Heart left ventricle (tissue), 13 donors: ENCODE measurements around the gene MMP24OS.

Experiments
- POLR2A ChIP-seq, 2 donors: fragments of 450-650 bp; IDR thresholded peaks; one replicate each; pipeline ENCODE4 v1.6.1; 2017; ENCODE audit warnings: antibody characterized with exemption in 2 of 2, mild to moderate bottlenecking in 2 of 2, moderate library complexity in 2 of 2
- TF ChIP-seq, protein P1 (sequence below), 12 donors: fragments of 200-600 bp; sonication (generic) in 4 of 12; IDR thresholded peaks; one replicate each; pipeline versions ENCODE4 v1.5.0 to v1.8.0; 2018 to 2022; ENCODE audit warnings: antibody characterized with exemption in 12 of 12, mild to moderate bottlenecking in 5 of 12
- donor health status: ischemic (EF 13 %, LVEDD 7.1; RV severe dilation, severe dysfunction).
- donor health status: DM: no; HTN: yes; CAD: no.
- donor health status: DM: no; HTN: no; CAD: no.
- donor health status: ischemic (EF 25% LVEDD 6.9; RV normal size, moderate dysfunction).
- donor health status: ischemic (EF 25% LVEDD 5.7; RV mildly dilated, moderate dysfunction).
- donor health status: ischemic (EF 35%, LVEDD 5.7; RV mildly dilated, moderate dysfunction).
- donor health status: nonischemic (EF 11% LVEDD 7.7; RV severe dilation, severe dysfunction).
- donor health status: DM: yes; HTN: yes; CAD: no.
- donor health status: PGD.
- donor health status: ischemic (EF 29% LVEDD 5.4; RV normal size, mild dysfunction).
- donor health status: nonischemic (EF 23%, LVEDD 6.1; RV moderate dilation, normal function).

GRCh38 chr20:35270021-35270902 is 7.7 kb downstream of the MMP24OS start:
- TF ChIP-seq, protein P1, sequence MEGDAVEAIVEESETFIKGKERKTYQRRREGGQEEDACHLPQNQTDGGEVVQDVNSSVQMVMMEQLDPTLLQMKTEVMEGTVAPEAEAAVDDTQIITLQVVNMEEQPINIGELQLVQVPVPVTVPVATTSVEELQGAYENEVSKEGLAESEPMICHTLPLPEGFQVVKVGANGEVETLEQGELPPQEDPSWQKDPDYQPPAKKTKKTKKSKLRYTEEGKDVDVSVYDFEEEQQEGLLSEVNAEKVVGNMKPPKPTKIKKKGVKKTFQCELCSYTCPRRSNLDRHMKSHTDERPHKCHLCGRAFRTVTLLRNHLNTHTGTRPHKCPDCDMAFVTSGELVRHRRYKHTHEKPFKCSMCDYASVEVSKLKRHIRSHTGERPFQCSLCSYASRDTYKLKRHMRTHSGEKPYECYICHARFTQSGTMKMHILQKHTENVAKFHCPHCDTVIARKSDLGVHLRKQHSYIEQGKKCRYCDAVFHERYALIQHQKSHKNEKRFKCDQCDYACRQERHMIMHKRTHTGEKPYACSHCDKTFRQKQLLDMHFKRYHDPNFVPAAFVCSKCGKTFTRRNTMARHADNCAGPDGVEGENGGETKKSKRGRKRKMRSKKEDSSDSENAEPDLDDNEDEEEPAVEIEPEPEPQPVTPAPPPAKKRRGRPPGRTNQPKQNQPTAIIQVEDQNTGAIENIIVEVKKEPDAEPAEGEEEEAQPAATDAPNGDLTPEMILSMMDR (IDR thresholded peaks at IDR 0.05), result no peak
- TF ChIP-seq POLR2A (IDR thresholded peaks at IDR 0.05), result no peak
